ACHN (cell line): ENCODE measurements around the gene ZNF341.
"Not testable (repeated sequence)": the region's sequence is repeated elsewhere in the genome, so short reads cannot be mapped to it uniquely, and the experiment has no call there.

Source experiments
- DNase-seq: peaks from one replicate; pipeline ENCODE4 v3.0.0-alpha.2; 2015
- in situ Hi-C: cut with HindIII; loops from 2 replicates; pipeline ENCODE4 v1.10.0; 2017; ENCODE audit warnings: low sequenced_read_pairs, low pct_ligation_motif_present, low pct_unique_long_range_greater_than_20kb

Gene ZNF341

GRCh38 chr20:33753763-33754162 lies 22.0 kb downstream of the ZNF341 start:
- in situ Hi-C loops = no loop called here
- no peak for DNase-seq

- in situ Hi-C loops, DNase-seq: not testable (repeated sequence)
Observed at GRCh38 chr20:33755936-33756490, 24.2 kb downstream of the ZNF341 start.

GRCh38 chr20:33757046-33757445 lies 25.2 kb downstream of the ZNF341 start:
- in situ Hi-C loops = no loop called here
- DNase-seq = no peak

GRCh38 chr20:33757458-33757857 lies 25.7 kb downstream of the ZNF341 start:
- in situ Hi-C loops = no loop called here
- no peak for DNase-seq

GRCh38 chr20:33761698-33762250 lies 30.0 kb downstream of the ZNF341 start:
- DNase-seq = no peak
- in situ Hi-C loops = no loop called here

GRCh38 chr20:33765099-33765498 lies 33.3 kb downstream of the ZNF341 start:
- DNase-seq = no peak
- in situ Hi-C loops = no loop called here

GRCh38 chr20:33765592-33765991 lies 33.8 kb downstream of the ZNF341 start:
- DNase-seq = no peak
- in situ Hi-C loops = no loop called here

- in situ Hi-C loops = no loop called here
Observed at GRCh38 chr20:33766686-33767085, 34.9 kb downstream of the ZNF341 start.

GRCh38 chr20:33767777-33768138 lies 36.0 kb downstream of the ZNF341 start:
- in situ Hi-C loops = no loop called here

More at GRCh38 chr20:33766686-33767085, 34.9 kb downstream of the ZNF341 start:
- no peak for DNase-seq

GRCh38 chr20:33769043-33769442 lies 37.2 kb downstream of the ZNF341 start:
- in situ Hi-C loops = no loop called here
- no peak for DNase-seq

More at GRCh38 chr20:33767777-33768138, 36.0 kb downstream of the ZNF341 start:
- no peak for DNase-seq

- in situ Hi-C loops = no loop called here
- no peak for DNase-seq
Observed at GRCh38 chr20:33770005-33770404, 38.2 kb downstream of the ZNF341 start.

- in situ Hi-C loops = no loop called here
Observed at GRCh38 chr20:33771938-33772337, 40.1 kb downstream of the ZNF341 start.

GRCh38 chr20:33772439-33772838 lies 40.6 kb downstream of the ZNF341 start:
- in situ Hi-C loops = no loop called here

More at GRCh38 chr20:33771938-33772337, 40.1 kb downstream of the ZNF341 start:
- no peak for DNase-seq

GRCh38 chr20:33773412-33774089 lies 41.8 kb downstream of the ZNF341 start:
- in situ Hi-C loops = no loop called here
- DNase-seq = no peak

More at GRCh38 chr20:33772439-33772838, 40.6 kb downstream of the ZNF341 start:
- DNase-seq = peak; percentile 19

GRCh38 chr20:33777816-33778215 lies 46.0 kb downstream of the ZNF341 start:
- no peak for DNase-seq

GRCh38 chr20:33781133-33781532 lies 49.3 kb downstream of the ZNF341 start:
- DNase-seq = no peak
- in situ Hi-C loops = no loop called here

More at GRCh38 chr20:33777816-33778215, 46.0 kb downstream of the ZNF341 start:
- in situ Hi-C loops = no loop called here

- DNase-seq = no peak
- in situ Hi-C loops = no loop called here
Observed at GRCh38 chr20:33781945-33782344, 50.1 kb downstream of the ZNF341 start.

- no peak for DNase-seq
- in situ Hi-C loops = no loop called here
Observed at GRCh38 chr20:33783256-33783655, 51.5 kb downstream of the ZNF341 start.

GRCh38 chr20:33783818-33784217 lies 52.0 kb downstream of the ZNF341 start:
- no peak for DNase-seq
- in situ Hi-C loops = no loop called here

GRCh38 chr20:33784225-33784624 lies 52.4 kb downstream of the ZNF341 start:
- no peak for DNase-seq
- in situ Hi-C loops = no loop called here
